HL-60 (cell line): ENCODE measurements around the gene DCHS2.

Source experiments
- GABPA ChIP-seq: IDR thresholded peaks from 2 replicates; pipeline ENCODE4 v1.6.1; 2012; ENCODE audit warnings: low read depth
- POLR2AphosphoS5 ChIP-seq: IDR thresholded peaks from 2 replicates; pipeline ENCODE4 v1.6.1; 2012; ENCODE audit warnings: low read depth
- SPI1 ChIP-seq: IDR thresholded peaks from 2 replicates; pipeline ENCODE4 v1.6.1; 2012; ENCODE audit warnings: low read depth, mild to moderate bottlenecking, borderline replicate concordance
- TF ChIP-seq, protein P1 (sequence below): IDR thresholded peaks from one replicate; pipeline ENCODE4 v1.5.1; 2011; ENCODE audit warnings: low read length, control low read depth, inconsistent platforms; ENCODE audit not compliant: insufficient read depth
- TF ChIP-seq, protein P2 (sequence below): IDR thresholded peaks from 2 replicates; pipeline ENCODE4 v1.6.1; 2012; ENCODE audit warnings: low read depth; ENCODE audit not compliant: insufficient replicate concordance

DNA sequence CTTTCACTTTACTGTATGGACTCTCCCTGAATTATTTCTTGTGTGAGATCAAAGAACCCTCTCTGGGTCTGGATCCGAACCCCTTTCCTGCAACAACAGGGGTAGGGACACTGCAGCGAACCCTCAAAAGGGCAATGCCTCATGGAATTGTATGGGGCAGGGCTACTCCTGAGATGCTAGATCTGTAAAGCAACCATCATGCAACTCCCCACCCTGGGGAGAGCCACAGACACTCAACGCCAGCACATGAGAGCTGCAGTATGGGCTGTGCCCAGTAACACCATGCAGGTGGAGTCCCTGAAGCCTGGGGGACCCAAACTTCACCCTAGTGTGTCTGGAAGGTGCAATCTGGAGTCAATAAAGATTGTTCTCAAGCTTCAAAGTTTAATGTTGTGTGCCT lies 304.7 kb downstream of the DCHS2 start:
- TF ChIP-seq, protein P1, sequence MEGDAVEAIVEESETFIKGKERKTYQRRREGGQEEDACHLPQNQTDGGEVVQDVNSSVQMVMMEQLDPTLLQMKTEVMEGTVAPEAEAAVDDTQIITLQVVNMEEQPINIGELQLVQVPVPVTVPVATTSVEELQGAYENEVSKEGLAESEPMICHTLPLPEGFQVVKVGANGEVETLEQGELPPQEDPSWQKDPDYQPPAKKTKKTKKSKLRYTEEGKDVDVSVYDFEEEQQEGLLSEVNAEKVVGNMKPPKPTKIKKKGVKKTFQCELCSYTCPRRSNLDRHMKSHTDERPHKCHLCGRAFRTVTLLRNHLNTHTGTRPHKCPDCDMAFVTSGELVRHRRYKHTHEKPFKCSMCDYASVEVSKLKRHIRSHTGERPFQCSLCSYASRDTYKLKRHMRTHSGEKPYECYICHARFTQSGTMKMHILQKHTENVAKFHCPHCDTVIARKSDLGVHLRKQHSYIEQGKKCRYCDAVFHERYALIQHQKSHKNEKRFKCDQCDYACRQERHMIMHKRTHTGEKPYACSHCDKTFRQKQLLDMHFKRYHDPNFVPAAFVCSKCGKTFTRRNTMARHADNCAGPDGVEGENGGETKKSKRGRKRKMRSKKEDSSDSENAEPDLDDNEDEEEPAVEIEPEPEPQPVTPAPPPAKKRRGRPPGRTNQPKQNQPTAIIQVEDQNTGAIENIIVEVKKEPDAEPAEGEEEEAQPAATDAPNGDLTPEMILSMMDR = no peak
- TF ChIP-seq POLR2AphosphoS5 = no peak
- TF ChIP-seq, protein P2, sequence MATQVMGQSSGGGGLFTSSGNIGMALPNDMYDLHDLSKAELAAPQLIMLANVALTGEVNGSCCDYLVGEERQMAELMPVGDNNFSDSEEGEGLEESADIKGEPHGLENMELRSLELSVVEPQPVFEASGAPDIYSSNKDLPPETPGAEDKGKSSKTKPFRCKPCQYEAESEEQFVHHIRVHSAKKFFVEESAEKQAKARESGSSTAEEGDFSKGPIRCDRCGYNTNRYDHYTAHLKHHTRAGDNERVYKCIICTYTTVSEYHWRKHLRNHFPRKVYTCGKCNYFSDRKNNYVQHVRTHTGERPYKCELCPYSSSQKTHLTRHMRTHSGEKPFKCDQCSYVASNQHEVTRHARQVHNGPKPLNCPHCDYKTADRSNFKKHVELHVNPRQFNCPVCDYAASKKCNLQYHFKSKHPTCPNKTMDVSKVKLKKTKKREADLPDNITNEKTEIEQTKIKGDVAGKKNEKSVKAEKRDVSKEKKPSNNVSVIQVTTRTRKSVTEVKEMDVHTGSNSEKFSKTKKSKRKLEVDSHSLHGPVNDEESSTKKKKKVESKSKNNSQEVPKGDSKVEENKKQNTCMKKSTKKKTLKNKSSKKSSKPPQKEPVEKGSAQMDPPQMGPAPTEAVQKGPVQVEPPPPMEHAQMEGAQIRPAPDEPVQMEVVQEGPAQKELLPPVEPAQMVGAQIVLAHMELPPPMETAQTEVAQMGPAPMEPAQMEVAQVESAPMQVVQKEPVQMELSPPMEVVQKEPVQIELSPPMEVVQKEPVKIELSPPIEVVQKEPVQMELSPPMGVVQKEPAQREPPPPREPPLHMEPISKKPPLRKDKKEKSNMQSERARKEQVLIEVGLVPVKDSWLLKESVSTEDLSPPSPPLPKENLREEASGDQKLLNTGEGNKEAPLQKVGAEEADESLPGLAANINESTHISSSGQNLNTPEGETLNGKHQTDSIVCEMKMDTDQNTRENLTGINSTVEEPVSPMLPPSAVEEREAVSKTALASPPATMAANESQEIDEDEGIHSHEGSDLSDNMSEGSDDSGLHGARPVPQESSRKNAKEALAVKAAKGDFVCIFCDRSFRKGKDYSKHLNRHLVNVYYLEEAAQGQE = no peak
- TF ChIP-seq GABPA = no peak
- no peak for TF ChIP-seq SPI1
